Activated CD8-positive, alpha-beta memory T cell treated with anti-CD3 and anti-CD28 coated beads, Interleukin-2, amount 10 ng/mL, durations not matched to agents 7 days and 5 days (primary cell): Measurements from ENCODE around the gene AP4M1. TPM values are rescaled to one million over a fixed set of nuclear protein-coding genes. Genes with fewer than 3 reads are reported as not detected.
A peak's percentile ranks its signal among the peaks of the same experiment; 100 is the strongest.

ENCODE experiments used
- ATAC-seq: fragments of 150-1000 bp; cut with Tn5 transposase; one replicate; pipeline ENCODE4 v1.10.0; 2021; ENCODE audit warnings: moderate library complexity
- CTCF ChIA-PET: fragments of 350-600 bp; sonication (Branson Sonifier 250); formaldehyde crosslinking; loops from one replicate; lab custom pipeline; 2021; ENCODE audit warnings: antibody characterized with exemption; lab: Charles Lee
- DNase-seq: peaks from one replicate; pipeline ENCODE4 v3.0.0-alpha.2; 2020
- H3K27ac Mint-ChIP-seq: one replicate; pipeline ENCODE4 v1.8.0; 2021; ENCODE audit warnings: mild to moderate bottlenecking, mixed read lengths
- H3K27me3 Mint-ChIP-seq: one replicate; pipeline ENCODE4 v1.8.0; 2021; ENCODE audit warnings: mixed read lengths
- H3K36me3 Mint-ChIP-seq: one replicate; pipeline ENCODE4 v1.8.0; 2021; ENCODE audit warnings: mild to moderate bottlenecking, mixed read lengths
- H3K4me1 Mint-ChIP-seq: one replicate; pipeline ENCODE4 v1.8.0; 2021; ENCODE audit warnings: mixed read lengths
- H3K4me3 Mint-ChIP-seq: one replicate; pipeline ENCODE4 v1.8.0; 2021; ENCODE audit warnings: mild to moderate bottlenecking, moderate library complexity, mixed read lengths
- H3K9me3 Mint-ChIP-seq: one replicate; pipeline ENCODE4 v1.8.0; 2022; ENCODE audit warnings: low read depth, mixed read lengths
- total RNA-seq, 2 experiments: library from RNA; stranded (reverse); gene quantifications; one replicate each; pipeline ENCODE4 v1.2.3, GENCODE V29; 2021

AP4M1 gene
- total RNA-seq, 2 experiments from 2014 or later: 9.9 to 10.6 TPM

DNA sequence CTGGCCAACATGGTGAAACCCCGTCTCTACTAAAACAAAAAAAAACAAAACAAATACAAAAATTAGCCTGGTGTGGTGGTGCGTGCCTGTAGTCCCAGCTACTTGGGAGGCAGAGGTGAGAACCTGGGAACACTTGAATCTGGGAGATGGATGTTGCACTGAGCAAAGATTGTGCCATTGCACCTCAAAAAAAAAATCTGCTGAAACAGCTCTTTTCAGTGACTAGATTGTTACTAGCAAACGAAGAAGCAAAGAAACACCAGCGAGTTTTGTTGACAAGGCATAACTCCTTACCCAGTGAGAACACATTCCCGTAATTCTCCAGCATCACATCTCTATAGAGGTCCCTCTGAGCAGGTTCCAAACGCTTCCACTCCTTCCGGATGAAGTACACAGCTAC is 26.6 kb upstream of the AP4M1 start:
- Mint-ChIP-seq H3K9me3 (peaks cover 26% of the 10 kb centered on the region), H3K4me1 (peaks cover 8% of the 10 kb centered on the region), H3K36me3 (peaks cover 85% of the 10 kb centered on the region), H3K27ac (no peak overlapping the region), H3K4me3 (no peak overlapping the region), H3K27me3 (no peaks in the 10 kb centered on the region)
- no peak for ATAC-seq
- CTCF ChIA-PET: interaction anchor here (1.4 kb wide), 1 partner anchor 80 kb away, joined by 4 read pairs; no protein-coding TSS in a partner anchor
- DNase-seq: no peak

DNA sequence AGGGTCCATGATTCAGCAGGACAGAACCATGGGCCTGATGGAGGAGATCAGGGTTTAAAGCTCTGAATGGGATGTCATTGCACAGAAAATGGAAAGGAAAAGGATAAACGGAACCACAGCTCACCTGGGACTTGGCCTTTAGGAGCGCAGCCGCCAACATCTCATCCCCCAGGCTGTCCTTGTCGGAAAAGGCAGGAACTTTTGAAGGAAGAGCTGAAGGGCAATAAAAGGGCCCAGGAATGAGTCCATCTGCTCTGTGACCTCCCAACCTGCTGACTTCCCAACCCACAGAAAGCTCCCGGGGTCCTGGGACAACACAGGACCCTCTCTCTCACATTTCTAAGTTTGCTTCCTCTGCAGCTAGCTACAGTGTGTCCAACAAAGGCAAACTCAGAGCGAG is 26.0 kb upstream of the AP4M1 start:
- Mint-ChIP-seq H3K27me3 (no peaks in the 10 kb centered on the region), H3K4me1 (peaks cover 13% of the 10 kb centered on the region), H3K4me3 (no peak overlapping the region), H3K9me3 (peaks cover 23% of the 10 kb centered on the region), H3K36me3 (peaks cover 79% of the 10 kb centered on the region), H3K27ac (no peak overlapping the region)
- ATAC-seq (no peak), DNase-seq (no peak)
- CTCF ChIA-PET: interaction anchor here (0.8 to 1.1 kb wide), 2 partner anchors 22 to 99 kb away, joined by 3 to 4 read pairs; partner anchors contain the start of gene AZGP1

- Mint-ChIP-seq H3K27me3 (no peaks in the 10 kb centered on the region), H3K9me3 (peaks cover 5% of the 10 kb centered on the region), H3K36me3 (peaks cover 64% of the 10 kb centered on the region), H3K4me1 (peaks cover 24% of the 10 kb centered on the region), H3K27ac (no peak overlapping the region), H3K4me3 (no peak overlapping the region)
- ATAC-seq (no peak), DNase-seq (no peak)
- CTCF ChIA-PET: interaction anchor here (0.9 kb wide), 1 partner anchor 25 kb away, joined by 3 read pairs; no protein-coding TSS in a partner anchor
Measured at GRCh38 chr7:100077205-100077604, 24.2 kb upstream of the AP4M1 start.

DNA sequence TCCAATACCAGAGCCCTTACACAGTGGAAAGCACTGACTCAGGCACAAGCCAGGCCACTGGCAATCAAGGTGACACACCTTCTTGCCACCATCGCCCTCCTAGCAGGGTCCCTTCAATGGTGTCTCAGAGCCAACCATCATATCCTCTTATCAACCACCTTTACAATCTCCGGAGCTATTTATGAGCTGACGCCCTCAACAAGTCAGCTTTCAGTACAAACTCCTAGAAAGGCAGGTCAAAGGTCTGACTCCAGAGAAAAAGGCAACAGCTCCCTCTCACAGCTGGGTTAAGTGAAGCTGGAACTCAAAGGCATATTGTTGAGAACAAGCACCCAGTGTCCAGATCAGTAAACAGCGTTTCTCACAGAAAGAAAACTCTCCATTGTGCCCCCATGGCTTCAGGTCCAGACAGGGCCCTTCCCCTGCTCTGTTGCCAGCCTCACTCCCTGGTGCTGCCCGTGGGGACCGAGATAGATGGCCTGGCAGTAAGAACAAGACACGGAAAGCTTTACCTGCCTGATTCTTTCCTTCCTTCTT is 22.4 kb upstream of the AP4M1 start:
- ATAC-seq (no peak), DNase-seq (no peak)
- Mint-ChIP-seq H3K27me3 (no peaks in the 10 kb centered on the region), H3K27ac (no peak overlapping the region), H3K9me3 (no peaks in the 10 kb centered on the region), H3K36me3 (peaks cover 46% of the 10 kb centered on the region), H3K4me3 (no peak overlapping the region), H3K4me1 (peaks cover 32% of the 10 kb centered on the region)
- CTCF ChIA-PET: interaction anchor here (1.2 kb wide), 1 partner anchor 99 kb away, joined by 3 read pairs; no protein-coding TSS in a partner anchor

DNA sequence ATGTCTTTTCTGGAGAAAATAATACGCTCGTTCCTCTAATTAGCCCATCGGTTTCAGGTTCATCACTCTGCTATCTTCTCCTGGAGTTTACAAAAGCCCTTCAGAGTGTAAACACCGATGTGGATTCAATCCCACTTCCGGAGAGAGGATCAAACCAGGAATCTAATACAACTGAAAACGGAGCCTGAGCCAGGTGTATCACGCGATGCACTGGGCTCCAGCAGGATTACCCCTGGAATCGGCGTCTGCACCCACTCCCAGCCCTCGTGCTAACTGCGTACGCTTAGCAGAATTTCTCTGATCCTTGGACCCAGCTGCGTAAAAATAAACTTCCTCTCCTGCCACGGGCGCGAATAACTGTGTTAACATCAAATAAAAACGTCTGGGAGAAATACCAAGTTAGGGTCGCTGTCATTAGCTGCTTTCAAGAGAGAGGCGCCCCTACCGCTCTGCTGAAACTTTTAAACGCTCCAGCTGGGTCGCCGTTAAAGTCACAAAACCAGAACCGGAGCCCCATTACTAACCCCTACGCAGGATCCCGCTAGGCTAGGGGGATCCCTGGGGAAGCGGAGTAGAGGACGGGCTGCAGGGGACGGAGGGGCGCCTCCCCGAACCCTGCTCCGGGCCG is 20.4 kb upstream of the AP4M1 start:
- CTCF ChIA-PET: interaction anchor here (0.6 to 1.3 kb wide), 7 partner anchors 10 to 87 kb away, joined by 3 to 5 read pairs (median 3); partner anchors contain the start of genes AP4M1 and ZSCAN21
- Mint-ChIP-seq H3K27me3 (no peaks in the 10 kb centered on the region), H3K4me3 (peak overlapping the region; percentile 88), H3K36me3 (peaks cover 26% of the 10 kb centered on the region), H3K27ac (peak overlapping the region; percentile 82), H3K4me1 (peaks cover 32% of the 10 kb centered on the region), H3K9me3 (no peaks in the 10 kb centered on the region)
- ATAC-seq (no peak), DNase-seq (no peak)

GRCh38 chr7:100081535-100082102 is 19.8 kb upstream of the AP4M1 start, which contains the start of gene ZNF3:
ZNF3 (minus strand) TSS chr7:100081723; CDS start chr7:100077357, 4,366 bp downstream.
- Mint-ChIP-seq H3K36me3 (peaks cover 20% of the 10 kb centered on the region), H3K27ac (peak within 1 kb of the TSS; percentile 87), H3K27me3 (no peaks in the 10 kb centered on the region), H3K4me3 (peak within 1 kb of the TSS; percentile 88), H3K9me3 (no peaks in the 10 kb centered on the region), H3K4me1 (peaks cover 32% of the 10 kb centered on the region)
- CTCF ChIA-PET: interaction anchor here (0.7 to 1.4 kb wide), 20 partner anchors 10 to 695 kb away, joined by 3 to 14 read pairs (median 4); partner anchors contain the start of genes AP4M1, MBLAC1, MCM7 and ZKSCAN1
- DNase-seq: peak; percentile 99
- ATAC-seq: peak; percentile 91

DNA sequence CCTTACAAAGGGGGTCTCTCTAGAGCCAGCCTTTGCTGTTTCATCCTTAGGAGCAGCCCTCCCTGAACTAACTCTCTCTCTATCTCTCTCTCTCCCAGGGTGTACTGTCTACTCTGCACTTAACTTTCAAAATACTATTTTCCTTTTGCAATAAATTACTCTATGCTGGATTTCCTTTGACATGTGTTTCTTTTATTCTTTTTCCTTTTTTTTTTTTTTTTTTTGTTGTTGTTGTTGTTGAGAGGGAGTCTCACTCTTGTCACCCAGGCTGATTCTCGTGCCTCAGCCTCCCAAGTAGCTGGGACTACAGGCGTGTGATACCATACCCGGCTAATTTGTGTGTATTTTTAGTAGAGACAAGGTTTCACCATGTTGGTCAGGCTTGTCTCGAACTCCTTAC is 18.5 kb upstream of the AP4M1 start:
- Mint-ChIP-seq H3K36me3 (peaks cover 13% of the 10 kb centered on the region), H3K4me3 (peak overlapping the region; percentile 88), H3K4me1 (peaks cover 35% of the 10 kb centered on the region), H3K9me3 (no peaks in the 10 kb centered on the region), H3K27ac (peak overlapping the region; percentile 3), H3K27me3 (no peaks in the 10 kb centered on the region)
- ATAC-seq (no peak), DNase-seq (no peak)
- CTCF ChIA-PET: interaction anchor here (0.6 to 2.0 kb wide), 25 partner anchors 8 to 362 kb away, joined by 3 to 14 read pairs (median 4); partner anchors contain the start of genes AP4M1, MBLAC1, MCM7 and ZKSCAN1

DNA sequence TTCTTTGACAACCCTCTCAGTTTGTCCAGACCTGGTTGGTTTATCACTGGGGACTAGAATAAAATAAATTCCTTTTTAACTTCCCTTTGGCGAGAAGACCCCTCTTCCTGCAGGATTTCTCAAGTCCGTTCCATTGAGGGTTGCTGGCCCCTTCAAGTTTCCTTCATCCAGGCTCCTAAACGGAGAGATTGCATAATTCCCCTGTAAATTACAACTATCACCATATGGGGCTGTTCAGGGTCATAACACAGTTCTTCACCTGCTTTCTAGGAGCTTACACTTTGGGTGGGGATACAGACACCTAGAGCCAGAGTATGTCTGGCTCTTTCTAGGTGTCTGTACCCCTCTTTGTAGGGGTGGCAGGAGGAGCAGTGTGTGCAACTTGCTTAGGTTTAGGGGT is 15.9 kb upstream of the AP4M1 start:
- peaks cover 38% of the 10 kb centered on the region for H3K4me1 Mint-ChIP-seq
- ATAC-seq: no peak

DNA sequence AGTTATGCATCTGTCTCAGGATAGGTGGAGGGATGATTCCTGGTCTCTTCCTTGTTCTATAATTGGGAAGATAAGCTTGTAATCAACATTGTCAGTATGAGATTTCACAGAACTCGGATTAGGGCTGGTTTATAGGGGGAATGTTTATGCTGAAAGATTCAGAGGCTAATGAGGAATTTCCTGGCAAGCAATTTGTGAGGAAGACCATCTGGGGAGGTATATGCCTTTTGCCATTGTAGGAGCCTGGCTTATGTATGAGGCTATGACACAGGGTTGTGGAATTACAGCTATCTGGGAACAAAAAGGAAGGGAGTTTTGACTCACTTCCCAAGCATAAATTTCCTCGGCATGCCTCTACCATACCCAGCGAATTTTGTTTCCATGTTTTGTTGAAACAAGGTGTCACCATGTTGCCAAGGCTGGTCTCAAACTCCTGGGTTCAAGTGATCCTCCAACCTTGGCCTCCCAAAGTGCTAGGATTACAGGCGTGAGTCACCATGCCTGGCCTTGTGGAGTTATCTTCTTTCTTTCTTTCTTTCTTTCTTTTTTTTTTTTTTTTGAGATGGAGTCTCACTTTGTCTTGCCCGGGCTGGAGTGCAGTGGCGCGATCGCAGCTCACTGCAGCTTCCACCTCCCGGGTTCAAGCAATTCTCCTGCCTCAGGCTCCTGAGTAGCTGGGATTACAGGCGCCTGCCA is 14.2 kb upstream of the AP4M1 start:
- no peak overlapping the region for H3K27ac Mint-ChIP-seq
- CTCF ChIA-PET: interaction anchor here (1.1 to 3.1 kb wide), 3 partner anchors 14 to 96 kb away, joined by 3 to 18 read pairs (median 4); partner anchors contain the start of genes AP4M1 and MCM7
- H3K27me3 Mint-ChIP-seq: no peaks in the 10 kb centered on the region
- peaks cover 43% of the 10 kb centered on the region for H3K4me1 Mint-ChIP-seq
- ATAC-seq (no peak), DNase-seq (no peak)
- H3K4me3 Mint-ChIP-seq: peak overlapping the region; percentile 20
- H3K9me3 Mint-ChIP-seq: no peaks in the 10 kb centered on the region
- H3K36me3 Mint-ChIP-seq: peaks cover 15% of the 10 kb centered on the region

More for the DNA sequence above, 15.9 kb upstream of the AP4M1 start:
- DNase-seq: no peak
- Mint-ChIP-seq H3K9me3 (no peaks in the 10 kb centered on the region), H3K36me3 (peaks cover 6% of the 10 kb centered on the region), H3K4me3 (no peak overlapping the region), H3K27me3 (no peaks in the 10 kb centered on the region), H3K27ac (no peak overlapping the region)
- CTCF ChIA-PET: no interaction called here

DNA sequence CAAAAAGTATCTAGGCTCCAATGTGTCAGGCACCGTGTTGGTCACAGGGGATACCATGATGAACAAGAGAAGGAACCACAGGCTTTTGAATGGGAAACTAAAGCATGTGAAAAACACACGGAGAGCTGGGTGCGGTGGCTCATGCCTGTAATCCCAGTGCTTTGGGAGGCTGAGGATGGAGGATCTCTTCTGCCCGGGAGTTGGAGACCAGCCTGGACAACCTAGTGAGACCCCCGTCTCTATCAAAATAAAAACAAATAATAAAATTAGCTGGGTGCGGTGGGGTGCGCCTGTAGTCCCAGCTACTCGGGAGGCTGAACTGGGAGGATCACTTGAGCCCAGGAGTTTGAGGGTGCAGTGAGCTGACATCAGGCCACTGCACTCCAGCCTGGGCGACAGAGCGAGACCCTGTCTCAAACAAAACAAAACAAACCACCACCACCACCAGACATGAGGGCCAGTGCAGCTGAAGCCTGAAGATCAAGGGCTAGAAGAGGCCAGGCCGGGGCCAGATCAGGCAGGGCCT is 13.3 kb upstream of the AP4M1 start:
- Mint-ChIP-seq H3K27ac (peak overlapping the region; percentile 88), H3K27me3 (no peaks in the 10 kb centered on the region), H3K36me3 (peaks cover 25% of the 10 kb centered on the region), H3K4me3 (peak overlapping the region; percentile 86), H3K4me1 (peaks cover 42% of the 10 kb centered on the region), H3K9me3 (no peaks in the 10 kb centered on the region)
- CTCF ChIA-PET: interaction anchor here (0.7 to 4.7 kb wide), 10 partner anchors 13 to 681 kb away, joined by 3 to 20 read pairs (median 4); partner anchors contain the start of genes AP4M1 and MCM7
- DNase-seq (no peak), ATAC-seq (no peak)

- Mint-ChIP-seq H3K36me3 (peaks cover 31% of the 10 kb centered on the region), H3K9me3 (no peaks in the 10 kb centered on the region), H3K4me3 (peak within 1 kb of the TSS; percentile 86), H3K27ac (peak within 1 kb of the TSS; percentile 88), H3K4me1 (peaks cover 47% of the 10 kb centered on the region), H3K27me3 (no peaks in the 10 kb centered on the region)
- CTCF ChIA-PET: interaction anchor here (0.7 to 4.7 kb wide), 10 partner anchors 13 to 682 kb away, joined by 3 to 20 read pairs (median 4); partner anchors contain the start of genes AP4M1 and MCM7
- ATAC-seq (peak; percentile 78), DNase-seq (peak; percentile 85)
Measured at GRCh38 chr7:100088621-100089457, 12.6 kb upstream of the AP4M1 start, which contains the start of gene COPS6. COPS6 (plus strand) TSS chr7:100088969; CDS start chr7:100088991, 22 bp downstream.
